MG63 (cell line): ENCODE measurements around the gene KCNJ1. TPM values are rescaled to one million over a fixed set of nuclear protein-coding genes. Genes with fewer than 3 reads are reported as not detected.
A peak's percentile ranks its signal among the peaks of the same experiment; 100 is the strongest.

Source experiments
- DNase-seq: peaks from one replicate; pipeline ENCODE4 v3.0.0-alpha.2; 2020
- H3K27me3 ChIP-seq: fragments of 250-450 bp; sonication (Bioruptor Pico); 2 replicates; pipeline ENCODE4 v1.5.1; 2020; ENCODE audit warnings: mild to moderate bottlenecking, moderate library complexity
- H3K36me3 ChIP-seq: fragments of 250-450 bp; sonication (Bioruptor Pico); 2 replicates; pipeline ENCODE4 v1.5.1; 2020; ENCODE audit warnings: mild to moderate bottlenecking, moderate library complexity
- H3K4me3 ChIP-seq: fragments of 250-450 bp; sonication (Bioruptor Pico); 2 replicates; pipeline ENCODE4 v1.5.1; 2020; ENCODE audit warnings: mild to moderate bottlenecking, moderate library complexity
- H3K9me3 ChIP-seq: fragments of 250-450 bp; sonication (Bioruptor Pico); 2 replicates; pipeline ENCODE4 v1.5.1; 2020; ENCODE audit warnings: mild to moderate bottlenecking, moderate library complexity
- total RNA-seq: library from RNA; depleted of rRNA; stranded (reverse); fragments of >200 nt; shearing (Covaris generic); gene quantifications from 2 replicates; pipeline ENCODE4 v1.2.3, GENCODE V29; 2014; ENCODE audit warnings: low replicate concordance

The KCNJ1 gene
- total RNA-seq, 1 experiment from 2014 or later: not detected

DNA sequence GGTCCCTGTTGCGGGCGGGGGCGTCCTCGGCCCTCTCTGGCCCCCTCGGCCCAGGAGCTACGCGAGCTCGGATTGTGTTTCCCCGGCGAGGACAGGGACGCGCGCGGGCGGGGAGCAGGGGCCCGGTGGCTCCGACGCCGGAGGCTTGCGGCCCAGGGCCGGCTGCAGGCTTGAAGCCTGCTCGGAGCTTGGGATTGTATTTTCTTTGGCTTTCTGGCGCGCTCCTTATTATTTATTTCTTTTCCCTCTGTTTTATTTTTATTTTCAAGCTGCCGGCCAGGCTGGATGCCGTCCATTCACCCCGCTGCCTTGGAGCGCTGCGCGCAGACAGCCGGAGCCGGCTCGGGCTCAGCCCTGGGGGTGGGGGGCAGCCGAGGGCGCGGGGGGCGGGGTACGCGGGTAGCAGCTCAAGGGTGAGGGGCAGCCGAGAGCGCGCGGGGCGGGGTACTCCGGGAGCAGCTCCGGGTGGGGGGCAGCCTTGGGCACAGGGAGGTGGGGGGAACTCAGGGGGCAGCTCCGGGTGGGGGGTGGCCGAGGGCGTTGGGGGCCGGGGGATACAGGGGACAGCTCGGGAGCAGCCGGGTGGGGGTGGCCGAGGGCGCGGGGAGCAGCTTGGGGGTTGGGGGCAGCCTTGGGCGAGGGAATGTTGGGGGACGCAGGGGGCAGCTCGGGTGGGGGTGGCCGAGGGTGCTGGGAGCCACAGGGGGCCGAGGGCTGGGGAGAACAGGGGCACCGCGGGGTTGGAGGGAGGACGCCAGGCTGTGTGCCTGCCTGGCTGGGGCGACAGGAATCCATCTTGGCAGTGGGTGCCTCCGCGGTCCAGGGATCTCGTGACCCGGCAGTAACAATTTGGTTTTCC is 42.7 kb downstream of the KCNJ1 start:
- no peak for DNase-seq
- no peaks in the 10 kb centered on the region for H3K36me3 ChIP-seq
- no peaks in the 10 kb centered on the region for H3K27me3 ChIP-seq
- no peaks in the 10 kb centered on the region for H3K9me3 ChIP-seq
- no peak overlapping the region for H3K4me3 ChIP-seq

DNA sequence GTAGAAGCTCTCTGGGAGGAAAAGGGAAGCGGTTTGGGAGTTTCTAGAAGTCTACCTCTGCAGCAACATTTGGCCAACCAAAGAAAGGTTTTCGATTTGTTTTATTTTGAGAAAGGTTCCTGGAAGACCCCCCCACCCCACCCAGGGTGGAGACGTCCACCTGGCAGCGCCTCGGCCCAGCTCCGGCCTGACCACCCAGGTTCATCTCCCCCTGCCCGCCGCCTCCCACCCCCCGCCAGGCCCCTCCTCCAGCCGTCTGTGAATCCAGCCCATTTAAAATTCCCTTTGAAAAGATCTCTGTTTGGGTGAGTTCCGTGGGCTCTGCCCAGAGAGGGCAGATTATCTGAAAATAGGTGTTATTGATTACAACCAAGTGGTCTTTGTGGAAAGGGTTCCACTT is 43.3 kb downstream of the KCNJ1 start:
- no peak for DNase-seq
- H3K4me3 ChIP-seq: no peak overlapping the region

GRCh38 chr11:128822130-128822529 is 45.0 kb downstream of the KCNJ1 start:
- Histone ChIP-seq H3K9me3 (no peaks in the 10 kb centered on the region), H3K4me3 (no peak overlapping the region), H3K36me3 (no peaks in the 10 kb centered on the region), H3K27me3 (no peaks in the 10 kb centered on the region)
- DNase-seq: no peak

More for the DNA sequence above, 43.3 kb downstream of the KCNJ1 start:
- Histone ChIP-seq H3K27me3 (no peaks in the 10 kb centered on the region), H3K36me3 (no peaks in the 10 kb centered on the region), H3K9me3 (no peaks in the 10 kb centered on the region)

- H3K36me3 ChIP-seq: no peaks in the 10 kb centered on the region
- no peaks in the 10 kb centered on the region for H3K27me3 ChIP-seq
- no peak for DNase-seq
- no peak overlapping the region for H3K4me3 ChIP-seq
- H3K9me3 ChIP-seq: no peaks in the 10 kb centered on the region
These were observed 45.5 kb downstream of the KCNJ1 start for GRCh38 chr11:128821556-128821955.

DNA sequence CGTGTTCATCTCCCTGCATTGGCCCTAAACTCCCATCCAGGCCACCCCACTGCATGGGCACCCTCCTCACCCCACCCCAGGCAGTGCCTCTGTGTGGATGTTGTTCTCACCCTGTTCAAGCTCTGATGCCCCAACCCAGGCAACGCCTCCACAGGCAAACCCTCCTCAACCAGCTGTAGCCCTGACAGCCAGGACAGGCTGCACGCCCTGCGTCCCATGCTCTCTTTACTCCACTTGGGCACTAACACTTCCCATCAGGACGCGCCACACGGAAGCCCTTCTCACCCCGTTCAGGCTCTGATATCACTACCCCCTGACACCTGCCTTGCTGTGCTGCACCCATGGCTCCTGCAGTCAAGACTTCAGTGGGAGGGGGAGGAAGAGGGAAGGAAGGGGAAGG is 47.9 kb downstream of the KCNJ1 start:
- Histone ChIP-seq H3K27me3 (no peaks in the 10 kb centered on the region), H3K4me3 (no peak overlapping the region), H3K36me3 (no peaks in the 10 kb centered on the region), H3K9me3 (no peaks in the 10 kb centered on the region)
- no peak for DNase-seq

- no peak overlapping the region for H3K4me3 ChIP-seq
- DNase-seq: peak; percentile 31
- no peaks in the 10 kb centered on the region for H3K9me3 ChIP-seq
- no peaks in the 10 kb centered on the region for H3K36me3 ChIP-seq
- H3K27me3 ChIP-seq: no peaks in the 10 kb centered on the region
These were observed 52.0 kb downstream of the KCNJ1 start for GRCh38 chr11:128814856-128815705.

GRCh38 chr11:128813729-128814128 is 53.4 kb downstream of the KCNJ1 start:
- no peaks in the 10 kb centered on the region for H3K27me3 ChIP-seq
- DNase-seq: no peak
- H3K4me3 ChIP-seq: no peak overlapping the region
- H3K36me3 ChIP-seq: no peaks in the 10 kb centered on the region
- no peaks in the 10 kb centered on the region for H3K9me3 ChIP-seq

GRCh38 chr11:128810784-128811514 is 56.1 kb downstream of the KCNJ1 start:
- Histone ChIP-seq H3K36me3 (no peaks in the 10 kb centered on the region), H3K27me3 (no peaks in the 10 kb centered on the region), H3K4me3 (no peak overlapping the region), H3K9me3 (no peaks in the 10 kb centered on the region)
- no peak for DNase-seq

- no peaks in the 10 kb centered on the region for H3K27me3 ChIP-seq
- H3K4me3 ChIP-seq: no peak overlapping the region
- H3K9me3 ChIP-seq: no peaks in the 10 kb centered on the region
- H3K36me3 ChIP-seq: no peaks in the 10 kb centered on the region
- no peak for DNase-seq
These were observed 58.0 kb downstream of the KCNJ1 start for GRCh38 chr11:128809128-128809527.

DNA sequence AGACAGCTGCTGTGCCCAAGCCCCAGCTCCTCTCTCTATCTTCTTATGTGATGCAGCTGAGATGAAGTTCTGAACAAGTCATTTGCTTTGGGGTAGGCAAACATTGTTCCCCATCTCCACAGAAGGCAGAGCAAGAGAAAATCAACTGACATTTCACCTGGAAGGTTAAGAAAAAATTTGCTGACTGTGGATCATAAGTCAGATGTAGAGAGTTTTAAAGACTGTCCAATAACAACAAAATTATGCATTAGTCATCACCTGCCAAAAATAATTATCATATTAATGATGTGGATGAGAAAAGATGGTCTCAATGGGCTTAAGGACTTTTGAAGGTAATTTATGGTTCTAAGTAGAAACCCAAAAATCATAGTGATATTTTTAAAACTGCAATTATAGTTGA is 59.2 kb downstream of the KCNJ1 start:
- no peaks in the 10 kb centered on the region for H3K27me3 ChIP-seq

DNA sequence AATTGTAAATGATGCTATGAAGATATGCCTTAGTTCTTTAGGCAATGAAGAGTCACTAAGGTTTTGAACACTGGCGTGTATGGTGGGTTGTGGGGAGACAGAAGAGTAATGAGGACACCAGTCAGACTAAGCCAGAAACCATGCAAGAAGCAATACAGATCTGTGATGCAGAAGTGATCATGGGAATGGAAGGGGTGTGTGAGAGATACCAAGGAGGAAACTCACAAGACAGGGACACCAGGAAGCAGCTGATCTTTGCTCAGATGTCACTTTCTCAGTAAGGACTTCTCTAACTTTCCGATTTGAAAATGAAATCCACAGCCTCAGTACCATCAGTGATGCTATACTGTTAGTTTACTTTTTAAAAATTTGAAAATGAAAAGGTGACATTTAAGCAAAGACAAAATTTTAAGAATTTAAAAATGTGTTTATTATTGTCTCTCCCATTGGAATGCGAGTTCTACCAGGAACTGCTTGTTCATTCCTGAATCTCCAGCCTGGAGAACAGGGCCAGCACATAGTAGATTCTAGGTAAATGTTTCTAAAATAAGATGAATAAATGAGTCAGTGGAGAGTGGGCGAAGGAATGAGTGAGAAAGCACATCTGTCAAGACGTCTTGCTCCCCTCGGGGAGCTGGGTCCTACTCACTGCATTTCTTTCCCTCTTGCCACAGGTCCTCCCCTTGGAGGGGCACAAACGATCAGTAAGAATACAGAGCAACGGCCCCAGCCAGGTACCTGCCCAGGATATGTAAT is 60.4 kb downstream of the KCNJ1 start:
- Histone ChIP-seq H3K27me3 (no peaks in the 10 kb centered on the region), H3K4me3 (no peak overlapping the region), H3K36me3 (no peaks in the 10 kb centered on the region), H3K9me3 (no peaks in the 10 kb centered on the region)
- DNase-seq: no peak

More for the DNA sequence above, 59.2 kb downstream of the KCNJ1 start:
- H3K4me3 ChIP-seq: no peak overlapping the region
- no peaks in the 10 kb centered on the region for H3K36me3 ChIP-seq
- H3K9me3 ChIP-seq: no peaks in the 10 kb centered on the region
- DNase-seq: no peak

DNA sequence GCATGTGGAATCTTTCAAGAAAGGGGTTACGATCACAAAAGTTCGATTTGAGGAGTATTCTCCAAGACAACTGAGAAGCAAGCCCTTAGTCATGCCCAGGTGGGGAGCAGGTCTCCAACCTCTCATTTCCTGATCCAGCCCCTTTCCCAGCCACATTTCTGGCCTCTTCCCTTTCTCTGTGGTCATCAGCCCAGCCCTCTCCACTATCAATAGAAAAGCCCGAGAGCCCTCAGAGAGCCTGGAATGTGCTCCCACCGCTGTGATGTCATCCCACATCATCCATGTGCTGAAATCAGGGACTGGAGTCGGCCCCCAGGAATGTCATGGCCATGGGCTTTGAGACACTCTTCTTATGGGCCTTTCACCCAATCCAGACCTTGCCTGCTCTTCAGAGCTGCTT is 62.6 kb downstream of the KCNJ1 start:
- H3K36me3 ChIP-seq: no peaks in the 10 kb centered on the region
- H3K27me3 ChIP-seq: no peaks in the 10 kb centered on the region
- no peaks in the 10 kb centered on the region for H3K9me3 ChIP-seq
- no peak for DNase-seq
- H3K4me3 ChIP-seq: no peak overlapping the region

DNA sequence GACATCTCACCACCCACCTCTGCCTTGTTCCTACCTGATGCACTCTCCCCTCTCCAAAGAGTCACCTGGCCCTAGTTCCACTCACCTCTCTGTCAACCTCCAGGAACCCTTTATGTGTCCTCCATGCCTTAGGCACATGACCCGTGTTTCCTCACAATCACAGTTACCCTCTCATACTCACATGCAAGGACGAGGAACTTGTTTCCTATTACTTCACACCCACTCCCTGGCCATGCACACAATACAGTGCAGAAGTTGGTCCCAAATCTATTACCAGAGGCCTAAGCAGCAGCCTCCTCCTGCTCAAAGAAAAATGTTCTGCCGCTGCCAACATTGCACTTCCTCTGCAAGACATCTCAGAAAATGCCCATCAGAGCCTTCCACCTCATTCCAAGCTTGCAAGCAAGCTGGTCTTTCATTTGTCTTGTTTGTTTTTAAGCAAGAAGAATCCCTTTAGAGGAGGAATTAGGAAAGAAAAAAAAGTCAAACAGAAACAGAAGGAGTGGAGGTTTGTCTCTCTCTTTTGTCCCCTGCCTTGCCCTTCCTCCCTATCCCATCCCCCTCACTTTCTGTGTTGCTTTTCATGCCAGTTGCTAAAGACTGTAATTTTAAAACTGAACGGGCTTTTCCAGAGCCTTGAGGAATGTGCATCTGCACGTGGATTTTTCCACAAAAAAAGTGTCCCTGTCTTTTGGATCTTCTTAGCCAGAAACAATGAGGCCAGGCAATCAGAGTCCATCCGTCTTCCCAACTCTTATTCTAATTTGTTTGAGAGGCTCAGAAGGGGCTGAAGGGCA is 63.4 kb downstream of the KCNJ1 start:
- Histone ChIP-seq H3K4me3 (no peak overlapping the region), H3K36me3 (no peaks in the 10 kb centered on the region), H3K9me3 (no peaks in the 10 kb centered on the region), H3K27me3 (no peaks in the 10 kb centered on the region)
- DNase-seq: no peak

DNA sequence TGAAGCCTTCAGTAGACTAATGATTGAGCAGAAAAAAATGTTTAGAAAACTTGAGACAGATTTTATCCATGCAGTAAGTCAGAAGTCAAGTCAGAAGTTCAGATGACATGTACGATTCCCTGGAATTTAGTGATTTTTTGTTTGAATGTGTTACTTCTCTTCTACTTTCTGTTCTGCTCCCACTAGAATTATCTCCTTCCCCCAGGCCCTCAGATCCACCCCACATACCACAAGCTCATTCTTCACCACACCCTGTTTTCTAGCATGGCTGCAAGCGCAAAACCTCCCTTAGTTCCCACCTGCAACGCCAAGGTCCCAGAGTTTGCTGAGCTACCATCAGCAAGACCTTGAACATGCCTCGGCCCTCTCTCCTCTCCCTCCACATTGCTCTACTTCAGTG is 64.1 kb downstream of the KCNJ1 start:
- no peaks in the 10 kb centered on the region for H3K9me3 ChIP-seq
- no peak for DNase-seq
- no peaks in the 10 kb centered on the region for H3K27me3 ChIP-seq
- no peaks in the 10 kb centered on the region for H3K36me3 ChIP-seq
- no peak overlapping the region for H3K4me3 ChIP-seq

GRCh38 chr11:128802358-128802981 is 64.6 kb downstream of the KCNJ1 start:
- H3K9me3 ChIP-seq: no peaks in the 10 kb centered on the region
- no peak overlapping the region for H3K4me3 ChIP-seq
- no peaks in the 10 kb centered on the region for H3K27me3 ChIP-seq
- DNase-seq: peak; percentile 4
- no peaks in the 10 kb centered on the region for H3K36me3 ChIP-seq
